CD4-positive, CD25-positive, alpha-beta regulatory T cell (primary cell): ENCODE results near the gene PCDHB12. TPM values are rescaled to one million over a fixed set of nuclear protein-coding genes. Genes with fewer than 3 reads are reported as not detected.
"Not testable (repeated sequence)": the region's sequence is repeated elsewhere in the genome, so short reads cannot be mapped to it uniquely, and the experiment has no call there.

ENCODE experiments used
- ATAC-seq, 2 donors: fragments of 150-1000 bp; cut with Tn5 transposase; one replicate each; pipeline ENCODE4 v1.10.0; 2021; ENCODE audit warnings: low read depth in 2 of 2, moderate number of reproducible peaks in 2 of 2, moderate library complexity in 1 of 2
- DNase-seq, 3 donors: peaks; one replicate each; pipeline versions ENCODE4 v3.0.0 to v3.0.0-alpha.2; 2012 to 2022; ENCODE audit warnings: mixed read lengths in 1 of 3
- H3K27ac ChIP-seq: one replicate; pipeline ENCODE4 v1.7.0; 2013; ENCODE audit warnings: mild to moderate bottlenecking, low read length; ENCODE audit not compliant: insufficient read depth, poor library complexity, severe bottlenecking
- H3K27me3 ChIP-seq: one replicate; pipeline ENCODE4 v1.7.0; 2013; ENCODE audit warnings: low read length; ENCODE audit not compliant: control insufficient read depth, insufficient read depth
- H3K36me3 ChIP-seq: one replicate; pipeline ENCODE4 v1.7.0; 2013; ENCODE audit warnings: mild to moderate bottlenecking, low read length, moderate library complexity; ENCODE audit not compliant: control insufficient read depth, insufficient read depth
- H3K4me1 ChIP-seq: 2 replicates; pipeline ENCODE4 v1.7.0; 2013; ENCODE audit warnings: mild to moderate bottlenecking, low read length; ENCODE audit not compliant: insufficient read depth, control insufficient read depth, poor library complexity, severe bottlenecking
- H3K4me3 ChIP-seq: one replicate; pipeline ENCODE4 v1.7.0; 2013; ENCODE audit warnings: low read depth, mild to moderate bottlenecking, low read length, moderate library complexity
- H3K9me3 ChIP-seq, 2 experiments: 1 replicate in 1 of 2; 2 replicates in 1 of 2; pipeline ENCODE4 v1.7.0; 2013; ENCODE audit warnings: low read length in 2 of 2, mild to moderate bottlenecking in 1 of 2, moderate library complexity in 1 of 2; ENCODE audit not compliant: control insufficient read depth in 2 of 2
- H3K27ac Mint-ChIP-seq, 3 donors: one replicate each; pipeline ENCODE4 v1.8.0; 2020 to 2022; ENCODE audit warnings: mild to moderate bottlenecking in 3 of 3, mixed read lengths in 3 of 3, moderate library complexity in 2 of 3
- H3K27me3 Mint-ChIP-seq: one replicate; pipeline ENCODE4 v1.8.0; 2022; ENCODE audit warnings: mild to moderate bottlenecking, mixed read lengths
- H3K36me3 Mint-ChIP-seq: one replicate; pipeline ENCODE4 v1.8.0; 2020; ENCODE audit warnings: mixed read lengths
- H3K4me1 Mint-ChIP-seq, 4 donors: one replicate each; pipeline ENCODE4 v1.8.0; 2020 to 2022; ENCODE audit warnings: mixed read lengths in 4 of 4, mild to moderate bottlenecking in 1 of 4
- H3K4me3 Mint-ChIP-seq, 4 donors: one replicate each; pipeline ENCODE4 v1.8.0; 2020 to 2022; ENCODE audit warnings: mild to moderate bottlenecking in 4 of 4, mixed read lengths in 4 of 4, moderate library complexity in 3 of 4
- H3K9me3 Mint-ChIP-seq, 7 donors: one replicate each; pipeline ENCODE4 v1.8.0; 2020 to 2022; ENCODE audit warnings: mixed read lengths in 7 of 7, mild to moderate bottlenecking in 3 of 7, moderate library complexity in 2 of 7
- polyA plus RNA-seq, 4 donors: library from polyadenylated mRNA; unstranded; fragments of 300-500 nt; fragmentation: Illumina TruSeq; gene quantifications; one replicate each; pipeline ENCODE4 v1.2.3, GENCODE V29; 2021
- total RNA-seq: library from RNA; stranded (reverse); gene quantifications from one replicate; pipeline ENCODE4 v1.2.3, GENCODE V29; 2022

PCDHB12 gene
- total and polyA plus RNA-seq, 5 donors from 2014 or later = not detected

DNA sequence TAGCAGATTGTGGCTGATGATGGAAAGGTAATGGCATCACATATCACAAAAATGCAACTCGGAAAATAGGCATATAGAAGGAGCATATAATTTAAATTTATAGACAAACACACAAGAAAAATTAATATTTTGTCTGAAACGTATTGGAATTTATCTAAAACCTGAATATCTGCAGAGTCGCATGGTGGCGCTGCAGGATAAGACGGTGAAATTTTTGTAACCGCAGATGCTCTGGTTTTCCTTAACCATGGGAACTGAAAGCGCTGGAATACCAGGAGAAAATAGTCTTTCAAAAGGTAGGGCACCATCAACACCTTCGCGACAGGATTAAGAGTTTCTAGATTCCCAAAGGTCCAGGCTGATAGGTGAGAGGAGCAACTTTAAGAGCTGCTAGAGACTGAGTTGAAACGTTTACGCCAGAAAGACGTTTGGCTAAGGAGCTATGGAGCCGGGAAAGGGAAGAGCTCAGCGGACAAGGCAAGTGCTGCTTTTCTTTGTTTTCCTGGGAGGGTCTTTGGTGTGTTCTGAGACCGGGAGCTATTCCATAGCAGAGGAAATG lies 25.7 kb downstream of the PCDHB12 start:
- Histone ChIP-seq H3K4me3 (no peak overlapping the region), H3K4me1 (no peaks in the 10 kb centered on the region), H3K27ac (no peak overlapping the region), H3K36me3 (no peaks in the 10 kb centered on the region), H3K27me3 (peaks cover 6% of the 10 kb centered on the region), H3K9me3 (peaks cover 22 to 36% of the 10 kb centered on the region in 2 experiments)
- H3K36me3 Mint-ChIP-seq = no peaks in the 10 kb centered on the region
- DNase-seq (no peak), ATAC-seq (no peak)
- H3K9me3 Mint-ChIP-seq = peaks cover 2 to 42% (median 10%) of the 10 kb centered on the region in 7 donors
- H3K4me3 Mint-ChIP-seq = no peak overlapping the region
- peaks cover 6% of the 10 kb centered on the region for H3K27me3 Mint-ChIP-seq
- H3K4me1 Mint-ChIP-seq = no peaks in the 10 kb centered on the region
- H3K27ac Mint-ChIP-seq = peak overlapping the region in 1 of 3 donors; percentile 38

- not testable (repeated sequence) for H3K4me1 ChIP-seq, H3K4me3 Mint-ChIP-seq, H3K36me3 ChIP-seq, DNase-seq, H3K4me1 Mint-ChIP-seq, H3K27ac ChIP-seq, ATAC-seq, H3K36me3 Mint-ChIP-seq, H3K4me3 ChIP-seq, H3K27me3 Mint-ChIP-seq, H3K27ac Mint-ChIP-seq
- H3K27me3 ChIP-seq = peaks cover 12% of the 10 kb centered on the region
- peaks cover 25 to 51% of the 10 kb centered on the region in 2 experiments for H3K9me3 ChIP-seq
- H3K9me3 Mint-ChIP-seq = peaks cover 2 to 58% (median 12%) of the 10 kb centered on the region in 7 donors
Measured at GRCh38 chr5:141235922-141236321, 27.4 kb downstream of the PCDHB12 start.

DNA sequence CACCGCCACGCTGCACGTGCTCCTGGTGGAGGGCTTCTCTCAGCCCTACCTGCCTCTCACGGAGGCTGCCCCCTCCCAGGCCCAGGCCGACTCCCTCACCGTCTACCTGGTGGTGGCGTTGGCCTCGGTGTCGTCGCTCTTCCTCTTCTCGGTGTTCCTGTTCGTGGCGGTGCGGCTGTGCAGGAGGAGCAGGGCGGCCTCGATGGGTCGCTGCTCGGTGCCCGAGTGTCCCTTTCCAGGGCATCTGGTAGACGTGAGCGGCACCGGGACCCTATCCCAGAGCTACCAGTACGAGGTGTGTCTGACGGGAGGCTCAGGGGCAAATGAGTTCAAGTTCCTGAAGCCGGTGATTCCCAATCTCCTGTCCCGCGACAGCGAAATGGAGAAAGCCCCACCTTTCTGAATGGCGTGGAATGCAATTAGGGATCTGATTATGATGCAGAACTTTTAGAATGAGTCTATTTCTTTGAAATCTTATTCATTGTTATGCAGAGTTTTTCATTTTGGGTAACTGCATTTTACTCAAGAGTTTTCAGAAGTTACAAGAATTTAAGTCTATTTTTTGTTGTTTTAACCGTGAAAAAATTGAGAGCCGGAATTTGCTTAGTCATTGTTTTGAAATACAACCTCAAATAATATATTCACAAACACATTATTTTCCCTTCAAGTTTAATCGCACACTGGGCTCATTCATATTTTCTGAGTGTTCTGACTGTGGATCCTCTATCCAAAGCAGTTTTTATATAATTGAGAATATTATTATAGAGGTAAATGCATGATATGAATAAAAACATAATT lies 28.2 kb downstream of the PCDHB12 start:
- no peak for DNase-seq
- no peak for ATAC-seq
- Mint-ChIP-seq H3K4me1 (no peaks in the 10 kb centered on the region), H3K36me3 (no peaks in the 10 kb centered on the region), H3K4me3 (no peak overlapping the region), H3K27ac (no peak overlapping the region), H3K9me3 (peaks cover 2 to 55% (median 12%) of the 10 kb centered on the region in 7 donors), H3K27me3 (peaks cover 6% of the 10 kb centered on the region)
- no peak overlapping the region for H3K27ac ChIP-seq
- no peaks in the 10 kb centered on the region for H3K4me1 ChIP-seq
- H3K36me3 ChIP-seq = no peaks in the 10 kb centered on the region
- H3K9me3 ChIP-seq = peaks cover 26 to 58% of the 10 kb centered on the region in 2 experiments
- H3K4me3 ChIP-seq = no peak overlapping the region
- H3K27me3 ChIP-seq = peaks cover 12% of the 10 kb centered on the region

DNA sequence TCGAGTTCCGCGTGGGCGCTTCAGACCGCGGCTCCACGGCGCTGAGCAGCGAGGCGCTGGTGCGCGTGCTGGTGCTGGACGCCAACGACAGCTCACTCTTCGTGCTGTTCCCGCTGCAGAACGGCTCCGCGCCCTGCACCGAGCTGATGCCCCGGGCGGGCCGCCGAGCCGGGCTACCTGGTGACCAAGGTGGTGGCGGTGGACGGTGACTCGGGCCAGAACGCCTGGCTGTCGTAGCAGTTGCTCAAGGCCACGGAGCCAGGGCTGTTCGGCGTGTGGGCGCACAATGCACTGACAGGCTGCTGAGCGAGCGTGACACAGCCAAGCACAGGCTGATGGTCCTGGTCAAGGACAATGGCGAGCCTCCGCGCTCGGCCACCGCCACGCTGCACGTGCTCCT lies 33.0 kb downstream of the PCDHB12 start:
- H3K4me1 Mint-ChIP-seq = peaks cover 0 to 2% (median 0%) of the 10 kb centered on the region in 4 donors
- H3K9me3 ChIP-seq = peaks cover 50 to 89% of the 10 kb centered on the region in 2 experiments
- ATAC-seq (no peak), DNase-seq (no peak)
- H3K4me1 ChIP-seq = no peaks in the 10 kb centered on the region
- peaks cover 9% of the 10 kb centered on the region for H3K27me3 Mint-ChIP-seq
- no peak overlapping the region for H3K27ac ChIP-seq
- no peak overlapping the region for H3K27ac Mint-ChIP-seq
- H3K4me3 ChIP-seq = no peak overlapping the region
- peaks cover 8% of the 10 kb centered on the region for H3K27me3 ChIP-seq
- peaks cover 2 to 68% (median 22%) of the 10 kb centered on the region in 7 donors for H3K9me3 Mint-ChIP-seq
- H3K36me3 Mint-ChIP-seq = no peaks in the 10 kb centered on the region
- H3K4me3 Mint-ChIP-seq = no peak overlapping the region
- no peaks in the 10 kb centered on the region for H3K36me3 ChIP-seq

DNA sequence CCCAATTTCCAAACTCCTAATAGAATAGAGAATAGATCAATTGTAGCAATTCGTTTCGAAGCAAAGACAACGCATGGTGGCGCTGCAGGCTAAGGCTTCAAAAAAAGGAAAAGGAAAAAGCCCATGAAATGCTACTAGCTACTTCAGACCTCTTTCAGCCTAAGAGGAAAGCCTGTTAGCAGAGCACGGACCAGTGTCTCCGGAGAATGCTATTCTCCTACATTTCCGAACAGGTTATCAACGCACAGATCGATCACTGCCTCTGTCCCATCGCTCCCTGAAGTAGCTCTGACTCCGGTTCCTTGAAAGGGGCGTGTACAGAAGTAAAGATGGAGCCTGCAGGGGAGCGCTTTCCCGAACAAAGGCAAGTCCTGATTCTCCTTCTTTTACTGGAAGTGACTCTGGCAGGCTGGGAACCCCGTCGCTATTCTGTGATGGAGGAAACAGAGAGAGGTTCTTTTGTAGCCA lies 36.8 kb downstream of the PCDHB12 start, which contains the start of gene PCDHB15:
TSS of gene PCDHB15 (plus strand) at position 146 of the 468 bp plus-strand sequence. CDS start at position 330, 184 bp downstream.
- peak in 1 of 3 donors; percentile 3 for DNase-seq
- Mint-ChIP-seq H3K36me3 (peaks cover 6% of the 10 kb centered on the region), H3K27ac (no peak within 1 kb of the TSS), H3K4me1 (peaks cover 0 to 2% (median 0%) of the 10 kb centered on the region in 4 donors), H3K4me3 (peak within 1 kb of the TSS in 2 of 4 donors; percentile 19 to 55), H3K9me3 (peaks cover 2 to 71% (median 26%) of the 10 kb centered on the region in 7 donors), H3K27me3 (peaks cover 12% of the 10 kb centered on the region)
- Histone ChIP-seq H3K27ac (no peak within 1 kb of the TSS), H3K4me3 (peak within 1 kb of the TSS; percentile 48), H3K27me3 (peaks cover 2% of the 10 kb centered on the region), H3K4me1 (no peaks in the 10 kb centered on the region), H3K36me3 (no peaks in the 10 kb centered on the region), H3K9me3 (peaks cover 56 to 92% of the 10 kb centered on the region in 2 experiments)
- no peak for ATAC-seq

- not testable (repeated sequence) for H3K4me3 ChIP-seq, ATAC-seq, H3K27ac Mint-ChIP-seq, H3K4me1 Mint-ChIP-seq, H3K36me3 ChIP-seq, H3K4me1 ChIP-seq, H3K27me3 ChIP-seq, H3K36me3 Mint-ChIP-seq, H3K27ac ChIP-seq, H3K4me3 Mint-ChIP-seq, DNase-seq
- Mint-ChIP-seq H3K9me3 (peaks cover 2 to 72% (median 20%) of the 10 kb centered on the region in 7 donors), H3K27me3 (peaks cover 12% of the 10 kb centered on the region)
- peaks cover 61 to 87% of the 10 kb centered on the region in 2 experiments for H3K9me3 ChIP-seq
Measured at GRCh38 chr5:141246971-141247370, 38.5 kb downstream of the PCDHB12 start.

GRCh38 chr5:141247434-141247833 lies 38.9 kb downstream of the PCDHB12 start:
- not testable (repeated sequence) for ATAC-seq, H3K27me3 ChIP-seq, H3K27ac Mint-ChIP-seq, H3K36me3 ChIP-seq, H3K36me3 Mint-ChIP-seq, H3K4me3 ChIP-seq, DNase-seq, H3K4me1 ChIP-seq, H3K27ac ChIP-seq, H3K4me1 Mint-ChIP-seq, H3K4me3 Mint-ChIP-seq
- Mint-ChIP-seq H3K27me3 (peaks cover 12% of the 10 kb centered on the region), H3K9me3 (peaks cover 2 to 71% (median 19%) of the 10 kb centered on the region in 7 donors)
- peaks cover 65 to 87% of the 10 kb centered on the region in 2 experiments for H3K9me3 ChIP-seq
